ENCODE results near the gene DGKD. TPM values are rescaled to one million over a fixed set of nuclear protein-coding genes. Genes with fewer than 3 reads are reported as not detected.

The DGKD gene
- total and polyA plus RNA-seq, 2 donors from 2014 or later, result 2.6 to 32.3 TPM

DNA sequence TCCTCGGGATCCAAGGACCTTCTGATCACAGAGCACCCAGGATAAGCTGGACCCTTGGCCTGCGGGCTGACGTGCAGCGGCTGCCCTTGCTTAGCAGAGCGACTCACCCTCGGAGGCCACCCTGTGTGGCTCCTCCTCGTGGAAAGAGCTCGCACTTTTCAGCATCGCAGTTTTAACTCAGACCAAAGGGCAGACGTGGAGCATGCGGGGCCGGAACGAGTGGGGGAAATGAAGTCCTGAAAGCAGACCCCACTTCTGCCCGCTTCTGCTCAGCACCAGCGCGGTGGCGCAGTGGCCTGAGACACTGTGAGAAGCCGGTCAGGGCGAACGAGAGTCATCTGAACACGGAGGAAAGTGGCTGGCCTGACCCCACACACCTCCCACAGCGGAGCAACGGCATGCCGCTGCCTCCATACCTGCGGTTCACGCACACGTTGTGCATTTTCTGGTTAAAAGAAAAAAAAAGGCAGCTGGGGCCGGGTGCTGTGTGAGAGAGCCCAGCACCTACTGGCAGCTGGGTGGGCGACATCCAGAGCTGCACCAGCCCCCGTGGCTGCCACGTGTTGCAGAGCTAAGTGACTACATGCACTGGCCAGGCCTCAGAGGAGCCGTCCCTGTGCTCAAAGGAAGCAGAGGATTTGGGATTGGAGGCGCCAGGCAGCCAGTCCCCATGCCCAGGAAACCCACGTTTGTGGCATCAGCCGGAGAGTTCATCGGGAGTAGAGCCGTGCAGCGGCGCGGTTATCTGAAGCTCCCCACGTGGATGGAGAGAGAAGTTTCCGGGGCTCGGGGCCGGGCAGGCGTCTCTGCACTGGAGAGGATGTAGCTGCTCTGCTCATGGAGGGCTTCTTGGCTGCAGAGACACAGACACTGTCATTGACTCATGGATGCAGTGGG is 122.6 kb downstream of the DGKD start:
- Histone ChIP-seq H3K9ac (ENCODE audit: low read length in 3 of 3) (no peak overlapping the region), H3K27ac (ENCODE audit: low read depth in 2 of 2, low read length in 2 of 2) (no peak overlapping the region), H3K4me1 (ENCODE audit: control insufficient read depth in 2 of 3, insufficient read depth in 2 of 3, low read depth in 1 of 3, low read length in 3 of 3) (no peaks in the 10 kb centered on the region), H3K36me3 (ENCODE audit: control insufficient read depth in 2 of 3, insufficient read depth in 3 of 3, low read length in 3 of 3) (peaks cover 0 to 20% (median 11%) of the 10 kb centered on the region in 3 donors), H3K4me3 (ENCODE audit: low read length in 3 of 3) (no peak overlapping the region), H3K27me3 (ENCODE audit: control insufficient read depth, insufficient read depth, low read length) (no peaks in the 10 kb centered on the region), H3K9me3 (ENCODE audit: control insufficient read depth in 2 of 3, insufficient read depth in 1 of 3, low read length in 3 of 3) (peaks cover 0 to 5% (median 0%) of the 10 kb centered on the region in 3 donors)
- DNase-seq (no peak), FAIRE-seq (no peak)
- intact Hi-C loops (cut with DNase I), result no loop called here
- TF ChIP-seq, protein P1, sequence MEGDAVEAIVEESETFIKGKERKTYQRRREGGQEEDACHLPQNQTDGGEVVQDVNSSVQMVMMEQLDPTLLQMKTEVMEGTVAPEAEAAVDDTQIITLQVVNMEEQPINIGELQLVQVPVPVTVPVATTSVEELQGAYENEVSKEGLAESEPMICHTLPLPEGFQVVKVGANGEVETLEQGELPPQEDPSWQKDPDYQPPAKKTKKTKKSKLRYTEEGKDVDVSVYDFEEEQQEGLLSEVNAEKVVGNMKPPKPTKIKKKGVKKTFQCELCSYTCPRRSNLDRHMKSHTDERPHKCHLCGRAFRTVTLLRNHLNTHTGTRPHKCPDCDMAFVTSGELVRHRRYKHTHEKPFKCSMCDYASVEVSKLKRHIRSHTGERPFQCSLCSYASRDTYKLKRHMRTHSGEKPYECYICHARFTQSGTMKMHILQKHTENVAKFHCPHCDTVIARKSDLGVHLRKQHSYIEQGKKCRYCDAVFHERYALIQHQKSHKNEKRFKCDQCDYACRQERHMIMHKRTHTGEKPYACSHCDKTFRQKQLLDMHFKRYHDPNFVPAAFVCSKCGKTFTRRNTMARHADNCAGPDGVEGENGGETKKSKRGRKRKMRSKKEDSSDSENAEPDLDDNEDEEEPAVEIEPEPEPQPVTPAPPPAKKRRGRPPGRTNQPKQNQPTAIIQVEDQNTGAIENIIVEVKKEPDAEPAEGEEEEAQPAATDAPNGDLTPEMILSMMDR (IDR thresholded peaks at IDR 0.05; ENCODE audit: borderline replicate concordance, extremely low read depth, insufficient read depth), result no peak

DNA sequence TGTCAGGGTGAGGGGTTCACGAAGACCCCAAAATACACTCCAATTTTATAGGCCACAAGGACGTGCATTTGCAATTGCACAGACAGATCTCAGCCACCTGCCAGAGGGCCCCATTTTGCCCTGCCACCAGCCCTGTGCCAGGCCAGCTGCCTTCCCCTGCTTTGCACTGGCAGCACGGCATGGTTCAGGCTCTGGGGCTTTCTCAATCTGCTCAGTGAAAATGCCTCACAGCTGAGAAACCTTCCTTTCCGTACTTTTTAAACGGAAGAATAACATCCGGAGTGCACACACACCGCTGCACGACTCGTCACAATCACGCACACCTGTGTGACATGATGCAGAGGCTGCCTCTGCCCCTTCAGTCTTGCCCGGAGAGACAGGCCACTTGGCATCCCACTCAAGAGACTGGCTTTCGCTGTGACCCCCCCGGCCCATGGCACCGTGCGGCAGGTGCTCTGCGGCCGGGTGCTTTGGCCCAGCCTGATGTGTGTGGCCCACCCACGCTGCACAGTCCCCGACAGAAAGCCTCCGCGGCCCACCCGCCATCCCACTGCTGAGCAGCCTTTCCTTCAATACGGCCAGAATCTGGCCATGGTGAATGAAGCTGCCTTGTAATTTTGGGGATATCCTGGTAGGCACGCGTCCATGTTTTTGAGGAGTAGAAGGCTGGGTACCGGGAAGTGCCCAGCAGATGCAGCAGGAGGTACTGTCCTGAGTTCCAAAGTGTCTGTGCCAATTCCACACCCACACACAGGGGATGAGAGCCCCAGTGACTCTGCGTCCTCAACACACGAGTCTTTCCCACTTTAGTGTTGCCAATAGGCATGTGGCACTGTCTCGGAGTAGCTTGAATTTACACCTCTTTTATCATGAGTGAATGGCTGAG is 123.5 kb downstream of the DGKD start:
- TF ChIP-seq, protein P1 (IDR thresholded peaks at IDR 0.05; ENCODE audit: borderline replicate concordance, extremely low read depth, insufficient read depth), result no peak
- Histone ChIP-seq H3K9me3 (ENCODE audit: control insufficient read depth in 2 of 3, insufficient read depth in 1 of 3, low read length in 3 of 3) (peaks cover 0 to under 1% (median 0%) of the 10 kb centered on the region in 3 donors), H3K9ac (ENCODE audit: low read length in 3 of 3) (no peak overlapping the region), H3K4me1 (ENCODE audit: control insufficient read depth in 2 of 3, insufficient read depth in 2 of 3, low read depth in 1 of 3, low read length in 3 of 3) (no peaks in the 10 kb centered on the region), H3K36me3 (ENCODE audit: control insufficient read depth in 2 of 3, insufficient read depth in 3 of 3, low read length in 3 of 3) (peaks cover 0 to 27% (median 14%) of the 10 kb centered on the region in 3 donors), H3K27ac (ENCODE audit: low read depth in 2 of 2, low read length in 2 of 2) (no peak overlapping the region), H3K4me3 (ENCODE audit: low read length in 3 of 3) (no peak overlapping the region), H3K27me3 (ENCODE audit: control insufficient read depth, insufficient read depth, low read length) (no peaks in the 10 kb centered on the region)
- intact Hi-C loops (cut with DNase I), result no loop called here
- FAIRE-seq, result no peak
- DNase-seq, result no peak

DNA sequence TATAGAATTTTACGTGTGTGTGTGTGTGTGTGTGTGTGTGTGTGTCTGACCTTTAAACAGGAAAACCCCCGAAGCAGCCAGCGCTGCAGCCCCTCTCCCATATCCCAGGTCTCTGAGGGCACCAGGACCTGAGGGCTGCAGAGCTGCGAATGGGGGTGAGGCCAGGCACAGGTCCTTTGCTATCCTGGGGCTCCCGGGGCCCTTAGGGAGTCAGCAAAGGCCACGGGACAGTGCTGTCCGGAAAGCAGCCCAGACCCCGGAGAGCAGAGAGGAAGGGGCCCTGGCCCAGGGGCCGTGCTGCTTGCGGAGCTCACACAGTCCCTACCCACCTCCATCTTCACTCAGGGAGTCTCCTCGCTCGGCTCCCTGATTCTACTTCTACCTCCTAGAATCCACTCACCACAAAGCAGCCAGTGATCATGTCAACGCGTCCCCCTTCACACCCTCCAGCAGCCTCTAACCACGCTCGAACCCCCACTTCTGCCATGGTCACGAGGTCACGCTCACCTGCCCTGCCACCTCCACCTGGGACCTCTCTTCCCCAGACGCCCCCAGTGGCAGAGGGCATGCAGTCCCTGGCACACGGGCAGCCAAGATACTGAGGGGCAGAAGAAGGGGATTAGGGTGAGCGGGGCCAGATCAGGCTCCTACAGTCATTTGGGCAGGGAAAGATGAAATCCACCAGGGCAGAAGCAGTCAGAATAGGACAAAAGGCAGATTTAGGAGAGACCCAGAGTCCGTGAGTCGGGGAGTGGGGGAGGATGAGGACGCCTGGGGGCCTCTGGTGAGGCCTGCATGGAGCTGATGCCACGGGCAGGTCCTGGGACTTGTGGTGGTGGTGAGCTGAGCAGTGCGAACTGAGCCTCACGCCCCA is 125.6 kb downstream of the DGKD start:
- H3K9ac ChIP-seq (ENCODE audit: low read length in 3 of 3), result no peak overlapping the region
- TF ChIP-seq, protein P1 (IDR thresholded peaks at IDR 0.05; ENCODE audit: borderline replicate concordance, extremely low read depth, insufficient read depth), result no peak
- intact Hi-C loops (cut with DNase I), result no loop called here
- peaks cover 0 to 27% (median 21%) of the 10 kb centered on the region in 3 donors for H3K36me3 ChIP-seq (ENCODE audit: control insufficient read depth in 2 of 3, insufficient read depth in 3 of 3, low read length in 3 of 3)
- no peaks in the 10 kb centered on the region for H3K4me1 ChIP-seq (ENCODE audit: control insufficient read depth in 2 of 3, insufficient read depth in 2 of 3, low read depth in 1 of 3, low read length in 3 of 3)
- DNase-seq, result no peak
- no peak overlapping the region for H3K27ac ChIP-seq (ENCODE audit: low read depth in 2 of 2, low read length in 2 of 2)
- H3K4me3 ChIP-seq (ENCODE audit: low read length in 3 of 3), result no peak overlapping the region
- no peaks in the 10 kb centered on the region for H3K27me3 ChIP-seq (ENCODE audit: control insufficient read depth, insufficient read depth, low read length)
- H3K9me3 ChIP-seq (ENCODE audit: control insufficient read depth in 2 of 3, insufficient read depth in 1 of 3, low read length in 3 of 3), result no peaks in the 10 kb centered on the region
- FAIRE-seq, result no peak

Data from kidney (tissue), 14 donors.